Stimulated activated naive CD8-positive, alpha-beta T cell treated with anti-CD3 and anti-CD28 coated beads, Interleukin-15, Interleukin-2, amounts not matched to agents 100 ng/mL and 50 ng/mL, for 24 hours (primary cell): ENCODE data around the gene CCDC178.
A peak's percentile ranks its signal among the peaks of the same experiment; 100 is the strongest.

Experiments used
- H3K27ac Mint-ChIP-seq: one replicate; pipeline ENCODE4 v1.8.0; 2021; ENCODE audit warnings: mild to moderate bottlenecking, mixed read lengths
- H3K27me3 Mint-ChIP-seq: one replicate; pipeline ENCODE4 v1.8.0; 2021; ENCODE audit warnings: mixed read lengths
- H3K36me3 Mint-ChIP-seq: one replicate; pipeline ENCODE4 v1.8.0; 2021; ENCODE audit warnings: low read depth, mixed read lengths
- H3K4me1 Mint-ChIP-seq: one replicate; pipeline ENCODE4 v1.8.0; 2021; ENCODE audit warnings: low read depth, mixed read lengths
- H3K4me3 Mint-ChIP-seq: one replicate; pipeline ENCODE4 v1.8.0; 2021; ENCODE audit warnings: mild to moderate bottlenecking, mixed read lengths
- H3K9me3 Mint-ChIP-seq: one replicate; pipeline ENCODE4 v1.8.0; 2021; ENCODE audit warnings: mixed read lengths

The CCDC178 gene

DNA sequence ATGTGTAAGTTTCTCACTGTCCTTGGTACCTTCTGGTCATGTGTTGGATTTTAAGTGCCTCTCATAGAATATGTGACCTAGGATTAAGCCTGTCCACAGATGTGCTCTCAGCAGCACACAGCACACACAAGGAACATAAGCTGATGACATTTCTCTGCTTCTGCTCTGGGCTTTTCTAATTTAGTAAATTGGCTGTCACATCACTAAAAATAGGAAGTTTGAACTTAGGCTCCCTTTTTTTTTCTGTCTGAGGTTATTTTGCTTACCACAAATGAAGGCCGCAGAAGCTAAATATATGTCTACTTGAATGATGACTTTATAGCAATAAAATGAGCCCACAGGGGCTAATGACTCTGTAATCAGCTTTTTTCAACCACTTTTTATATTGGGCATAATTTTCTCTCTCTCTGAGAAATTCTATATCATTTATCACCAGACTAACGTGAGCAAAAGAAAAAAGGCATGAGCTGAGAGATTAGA, 517.5 kb downstream of the CCDC178 start:
- H3K27me3 Mint-ChIP-seq = no peaks in the 10 kb centered on the region
- no peak overlapping the region for H3K27ac Mint-ChIP-seq
- H3K4me1 Mint-ChIP-seq = peaks cover 13% of the 10 kb centered on the region
- peak overlapping the region; percentile 3 for H3K4me3 Mint-ChIP-seq
- H3K9me3 Mint-ChIP-seq = peaks cover 4% of the 10 kb centered on the region
- H3K36me3 Mint-ChIP-seq = no peaks in the 10 kb centered on the region

- no peak overlapping the region for H3K4me3 Mint-ChIP-seq
- H3K27ac Mint-ChIP-seq = no peak overlapping the region
- H3K27me3 Mint-ChIP-seq = no peaks in the 10 kb centered on the region
- peaks cover 4% of the 10 kb centered on the region for H3K9me3 Mint-ChIP-seq
- peaks cover 13% of the 10 kb centered on the region for H3K4me1 Mint-ChIP-seq
- no peaks in the 10 kb centered on the region for H3K36me3 Mint-ChIP-seq
These were observed 519.4 kb downstream of the CCDC178 start for GRCh38 chr18:32920796-32921787.

DNA sequence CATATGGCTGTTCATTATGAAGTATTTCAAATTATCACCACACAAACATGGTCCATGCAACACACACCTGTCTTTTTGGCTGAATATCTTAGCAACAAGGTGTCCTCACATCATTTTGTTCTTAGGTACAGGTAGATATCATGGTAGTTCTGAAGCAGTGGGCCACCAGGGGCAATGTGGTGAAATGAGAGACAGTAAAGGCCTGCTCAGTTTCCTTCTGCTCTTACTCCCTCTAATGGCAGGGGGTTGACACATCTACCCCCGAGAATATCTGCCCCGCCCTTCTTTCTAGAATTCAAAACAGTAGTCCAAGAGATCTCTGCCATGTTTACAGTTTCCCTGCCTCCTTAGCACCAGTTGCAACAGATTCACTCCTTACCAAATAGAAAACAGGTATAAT, 520.7 kb downstream of the CCDC178 start:
- Mint-ChIP-seq H3K9me3 (peaks cover 4% of the 10 kb centered on the region), H3K4me1 (peaks cover 13% of the 10 kb centered on the region)

GRCh38 chr18:32918692-32919250, 521.8 kb downstream of the CCDC178 start:
- H3K4me1 Mint-ChIP-seq = peaks cover 13% of the 10 kb centered on the region
- no peak overlapping the region for H3K27ac Mint-ChIP-seq
- no peaks in the 10 kb centered on the region for H3K36me3 Mint-ChIP-seq

More for the DNA sequence above, 520.7 kb downstream of the CCDC178 start:
- H3K27me3 Mint-ChIP-seq = no peaks in the 10 kb centered on the region
- H3K27ac Mint-ChIP-seq = no peak overlapping the region
- no peaks in the 10 kb centered on the region for H3K36me3 Mint-ChIP-seq
- no peak overlapping the region for H3K4me3 Mint-ChIP-seq

DNA sequence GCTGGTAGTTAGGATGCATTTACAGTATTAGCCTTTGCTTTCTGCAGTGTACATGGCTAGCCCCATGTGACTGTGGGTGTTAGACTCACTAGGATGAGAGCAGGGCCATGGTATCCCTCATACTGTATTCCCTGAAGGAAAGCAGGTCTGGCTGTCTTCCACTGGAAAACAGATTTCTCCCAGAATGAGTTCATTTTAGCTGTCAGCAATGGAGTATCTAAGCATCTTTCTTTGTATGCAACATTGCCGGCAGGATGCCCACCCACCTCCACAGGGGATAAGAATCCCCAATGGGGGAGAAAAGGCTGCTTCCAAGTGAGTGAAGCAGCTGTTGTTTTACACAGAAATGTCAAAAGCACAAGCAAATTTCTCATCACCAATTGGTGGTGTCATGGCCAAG, 525.0 kb downstream of the CCDC178 start:
- Mint-ChIP-seq H3K4me3 (no peak overlapping the region), H3K27me3 (peaks cover 5% of the 10 kb centered on the region), H3K36me3 (no peaks in the 10 kb centered on the region), H3K9me3 (no peaks in the 10 kb centered on the region), H3K27ac (no peak overlapping the region), H3K4me1 (peaks cover 4% of the 10 kb centered on the region)

More at GRCh38 chr18:32918692-32919250, 521.8 kb downstream of the CCDC178 start:
- Mint-ChIP-seq H3K4me3 (no peak overlapping the region), H3K27me3 (peaks cover 2% of the 10 kb centered on the region), H3K9me3 (peaks cover 1% of the 10 kb centered on the region)

DNA sequence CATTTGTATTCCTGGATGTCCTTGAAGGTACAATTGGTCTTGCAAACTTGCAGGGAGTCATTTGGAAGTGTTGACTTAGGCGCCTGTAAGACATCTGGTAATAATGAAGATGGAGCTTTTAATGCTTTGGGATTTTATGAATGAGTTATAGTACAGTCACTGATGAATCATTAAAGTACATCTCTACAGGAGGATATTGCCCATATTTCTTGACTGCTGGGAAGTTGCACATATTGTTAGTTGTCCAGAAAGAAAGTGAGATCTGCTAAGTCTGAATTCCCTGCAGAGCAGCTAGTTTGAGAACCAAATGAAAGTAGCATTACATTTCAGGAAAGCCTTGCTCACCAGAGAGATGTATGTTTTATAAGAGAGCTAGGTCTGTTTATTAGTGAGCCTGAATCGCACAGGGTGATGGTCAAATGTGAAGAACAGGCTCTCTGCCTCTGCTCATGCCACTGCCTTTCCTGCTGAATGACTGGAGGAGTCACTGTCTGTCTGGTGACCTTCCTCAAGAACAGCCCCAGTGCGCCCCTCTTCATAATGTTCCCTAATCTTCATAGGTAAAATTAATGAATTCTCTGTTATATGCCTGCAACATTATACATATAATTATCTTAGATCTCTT, 528.7 kb downstream of the CCDC178 start:
- H3K36me3 Mint-ChIP-seq = no peaks in the 10 kb centered on the region
- H3K4me3 Mint-ChIP-seq = no peak overlapping the region
- H3K27me3 Mint-ChIP-seq = peaks cover 5% of the 10 kb centered on the region
- peaks cover under 1% of the 10 kb centered on the region for H3K4me1 Mint-ChIP-seq
- H3K9me3 Mint-ChIP-seq = no peaks in the 10 kb centered on the region
- no peak overlapping the region for H3K27ac Mint-ChIP-seq

DNA sequence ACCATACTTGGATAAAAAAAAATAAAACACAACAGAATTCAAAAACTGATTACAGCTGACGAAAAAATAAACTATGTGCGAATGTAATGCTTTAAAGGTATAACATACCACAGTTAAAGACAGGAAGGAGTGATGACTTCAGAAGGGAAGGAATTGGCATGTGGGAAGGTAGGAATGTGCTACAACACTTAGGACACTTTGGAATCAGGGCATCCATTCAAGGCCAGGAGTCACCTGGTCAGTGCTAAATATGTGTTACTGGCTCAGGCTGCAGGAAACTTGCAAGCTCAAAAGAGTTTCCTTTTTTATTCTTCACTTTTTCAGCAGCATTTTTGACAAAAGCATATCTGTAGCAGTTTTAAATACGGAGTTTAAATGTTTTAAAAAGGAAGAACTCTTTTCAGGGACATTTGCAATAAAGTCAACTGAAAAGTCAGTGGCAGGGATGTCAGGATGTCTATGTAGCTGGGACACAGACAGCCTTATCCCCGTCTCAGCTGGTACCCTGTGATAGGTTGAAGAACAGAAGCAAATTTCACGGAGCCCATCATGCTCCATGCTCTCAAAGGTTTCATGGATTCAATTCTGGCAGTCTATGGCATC, 529.7 kb downstream of the CCDC178 start:
- Mint-ChIP-seq H3K27ac (no peak overlapping the region), H3K9me3 (peaks cover 4% of the 10 kb centered on the region), H3K4me3 (no peak overlapping the region), H3K36me3 (no peaks in the 10 kb centered on the region), H3K4me1 (peaks cover 4% of the 10 kb centered on the region), H3K27me3 (peaks cover 5% of the 10 kb centered on the region)

DNA sequence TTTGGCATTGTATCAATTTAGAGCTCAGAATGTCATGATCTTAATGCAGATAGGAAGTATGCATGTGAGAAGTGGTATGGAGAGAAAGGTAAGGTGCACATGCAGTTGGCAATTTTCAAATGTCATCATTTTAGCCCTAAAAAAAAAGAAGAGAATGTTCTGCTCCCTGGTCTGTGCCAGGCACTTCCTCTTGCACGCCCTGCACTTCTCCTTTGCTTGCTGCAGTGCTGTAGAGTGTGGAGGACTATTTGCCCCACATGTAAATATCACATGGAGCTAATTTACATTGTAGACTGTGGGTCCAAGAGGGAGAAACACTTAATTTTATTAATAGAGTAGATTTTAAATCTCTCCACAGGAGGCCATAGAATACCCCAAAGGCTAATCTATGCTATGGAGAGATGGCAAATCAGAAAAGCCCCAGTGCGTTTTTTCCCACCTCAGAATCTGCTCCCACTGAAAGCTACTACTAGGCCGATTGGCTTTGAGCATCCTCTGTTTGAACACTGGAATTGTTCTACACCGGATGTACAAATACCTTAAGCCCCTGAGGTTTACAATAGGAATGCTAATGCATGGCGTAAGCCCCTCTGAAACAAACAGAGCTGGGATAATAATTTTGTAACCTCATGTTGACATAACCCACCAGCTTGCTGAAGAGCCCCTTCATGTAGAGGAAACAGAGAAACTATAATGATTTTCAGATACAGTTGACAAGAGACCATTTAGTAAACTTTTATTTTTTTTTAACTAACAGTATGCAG, 530.5 kb downstream of the CCDC178 start:
- peaks cover 4% of the 10 kb centered on the region for H3K4me1 Mint-ChIP-seq
- peaks cover 4% of the 10 kb centered on the region for H3K9me3 Mint-ChIP-seq
- H3K36me3 Mint-ChIP-seq = no peaks in the 10 kb centered on the region
- H3K27ac Mint-ChIP-seq = no peak overlapping the region
- H3K27me3 Mint-ChIP-seq = peaks cover 5% of the 10 kb centered on the region
- no peak overlapping the region for H3K4me3 Mint-ChIP-seq

DNA sequence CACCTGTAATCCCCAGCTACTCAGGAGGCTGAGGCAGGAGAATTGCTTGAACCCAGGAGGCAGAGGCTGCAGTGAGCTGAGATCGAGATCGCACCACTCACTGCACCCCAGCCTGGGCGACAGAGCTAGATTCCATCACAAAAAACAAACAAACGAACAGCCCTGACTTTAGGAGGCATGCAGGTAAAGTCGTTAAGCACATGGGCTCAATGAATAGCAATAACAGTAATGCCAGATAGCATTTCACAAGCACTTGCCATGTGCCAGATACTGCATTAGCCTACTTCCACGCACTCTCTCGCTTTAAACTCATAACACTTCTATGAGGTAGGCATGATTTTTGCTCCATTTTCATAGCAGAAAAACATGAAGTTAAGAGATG, 532.1 kb downstream of the CCDC178 start:
- Mint-ChIP-seq H3K9me3 (peaks cover 4% of the 10 kb centered on the region), H3K4me3 (no peak overlapping the region), H3K27me3 (no peaks in the 10 kb centered on the region), H3K4me1 (peaks cover 4% of the 10 kb centered on the region), H3K36me3 (no peaks in the 10 kb centered on the region), H3K27ac (no peak overlapping the region)

GRCh38 chr18:32907648-32908423, 532.7 kb downstream of the CCDC178 start:
- peaks cover 4% of the 10 kb centered on the region for H3K9me3 Mint-ChIP-seq
- H3K27me3 Mint-ChIP-seq = no peaks in the 10 kb centered on the region
- peaks cover 6% of the 10 kb centered on the region for H3K4me1 Mint-ChIP-seq
- no peaks in the 10 kb centered on the region for H3K36me3 Mint-ChIP-seq
- no peak overlapping the region for H3K27ac Mint-ChIP-seq
- H3K4me3 Mint-ChIP-seq = no peak overlapping the region

- Mint-ChIP-seq H3K27me3 (no peaks in the 10 kb centered on the region), H3K4me1 (peaks cover 7% of the 10 kb centered on the region), H3K4me3 (no peak overlapping the region), H3K27ac (no peak overlapping the region), H3K36me3 (no peaks in the 10 kb centered on the region), H3K9me3 (peaks cover 4% of the 10 kb centered on the region)
These were observed 533.3 kb downstream of the CCDC178 start for GRCh38 chr18:32907311-32907585.

DNA sequence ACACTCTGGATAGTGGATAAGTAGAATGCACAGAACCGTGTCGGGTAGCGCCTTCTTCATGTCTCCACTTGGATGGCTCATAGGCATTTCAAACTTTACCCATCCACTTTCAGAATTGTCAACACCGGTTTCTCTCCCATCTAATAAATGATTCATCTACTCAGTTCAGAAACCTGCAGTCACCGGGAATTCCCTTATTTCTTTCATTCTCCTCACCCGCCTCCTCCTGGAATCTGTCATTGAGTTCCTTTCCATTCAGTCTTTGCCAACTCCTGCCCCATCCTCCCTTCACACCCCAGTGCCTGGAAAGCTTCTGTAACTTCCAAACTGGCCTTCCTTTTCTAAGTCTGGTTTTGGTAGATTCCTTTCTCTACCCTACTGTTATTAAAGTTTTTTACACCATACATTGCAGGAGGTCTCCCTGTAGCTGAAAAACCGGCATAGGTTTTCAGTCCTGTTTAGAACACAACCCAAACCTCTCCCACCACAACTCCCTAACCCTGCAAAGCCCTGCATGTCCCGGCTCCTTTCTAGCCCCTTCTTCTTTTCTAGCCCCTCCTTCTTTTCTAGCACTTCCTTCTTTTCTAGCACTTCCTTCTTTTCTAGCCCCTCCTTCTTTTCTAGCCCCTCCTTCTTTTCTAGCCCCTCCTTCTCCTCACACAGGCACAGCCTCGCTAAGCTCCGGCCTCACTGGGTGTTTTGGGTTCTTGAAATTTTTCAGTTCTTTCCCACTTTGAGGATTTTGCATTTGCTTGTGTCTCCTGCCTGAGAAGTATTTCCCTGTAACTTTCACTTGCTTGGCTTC, 533.8 kb downstream of the CCDC178 start:
- Mint-ChIP-seq H3K4me1 (peaks cover 7% of the 10 kb centered on the region), H3K9me3 (peaks cover 4% of the 10 kb centered on the region), H3K27me3 (no peaks in the 10 kb centered on the region), H3K27ac (no peak overlapping the region), H3K4me3 (no peak overlapping the region), H3K36me3 (no peaks in the 10 kb centered on the region)

DNA sequence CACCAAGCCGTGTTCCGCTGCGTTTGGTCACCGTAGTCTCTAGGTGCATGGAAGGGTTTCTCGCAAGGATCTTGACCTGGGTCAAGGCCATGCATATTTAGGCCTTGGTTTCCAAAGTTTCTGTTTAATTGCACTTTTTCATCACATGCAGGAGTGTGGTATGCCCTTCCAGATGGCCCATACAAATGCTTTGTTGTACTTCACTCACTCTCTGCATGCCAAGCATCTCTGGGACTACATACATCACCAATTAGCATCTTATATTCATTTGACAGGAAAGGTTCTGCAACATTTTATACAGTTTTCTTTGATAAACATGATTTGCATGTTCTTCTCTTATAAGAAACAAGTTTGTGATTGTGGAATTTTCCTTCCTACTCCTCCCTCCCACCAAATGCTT, 534.9 kb downstream of the CCDC178 start:
- H3K4me1 Mint-ChIP-seq = peaks cover 7% of the 10 kb centered on the region
- no peaks in the 10 kb centered on the region for H3K36me3 Mint-ChIP-seq

More for the DNA sequence above, 534.9 kb downstream of the CCDC178 start:
- Mint-ChIP-seq H3K27ac (no peak overlapping the region), H3K27me3 (no peaks in the 10 kb centered on the region), H3K4me3 (no peak overlapping the region), H3K9me3 (peaks cover 4% of the 10 kb centered on the region)
